Smooth muscle cell (in vitro differentiated cells): ENCODE measurements around the gene RBP4. TPM values are rescaled to one million over a fixed set of nuclear protein-coding genes. Genes with fewer than 3 reads are reported as not detected.

Experiments
- DNase-seq: peaks from one replicate; lab custom pipeline; 2025; ENCODE audit not compliant: unreplicated experiment; lab: John Stamatoyannopoulos, UW
- H2AFZ ChIP-seq: fragments of 200-600 bp; sonication (generic); 2 replicates; pipeline ENCODE4 v1.6.0; 2016; ENCODE audit warnings: antibody characterized with exemption, low read depth, mild to moderate bottlenecking
- H3F3A ChIP-seq: fragments of 200-600 bp; sonication (generic); 2 replicates; pipeline ENCODE4 v1.6.0; 2017; ENCODE audit warnings: antibody characterized with exemption, low read depth
- H3K27ac ChIP-seq: fragments of 200-600 bp; sonication (generic); 2 replicates; pipeline ENCODE4 v1.5.1; 2016; ENCODE audit warnings: low read depth, mild to moderate bottlenecking
- H3K27me3 ChIP-seq: fragments of 200-600 bp; sonication (generic); 2 replicates; pipeline ENCODE4 v1.6.1; 2016; ENCODE audit warnings: low read depth, mild to moderate bottlenecking
- H3K36me3 ChIP-seq: fragments of 200-600 bp; sonication (generic); 2 replicates; pipeline ENCODE4 v1.5.1; 2016; ENCODE audit warnings: low read depth
- H3K4me1 ChIP-seq: fragments of 200-600 bp; sonication (generic); 2 replicates; pipeline ENCODE4 v1.5.1; 2016; ENCODE audit warnings: low read depth
- H3K4me2 ChIP-seq: fragments of 200-600 bp; sonication (generic); 2 replicates; pipeline ENCODE4 v1.6.0; 2016; ENCODE audit warnings: mild to moderate bottlenecking
- H3K4me3 ChIP-seq: fragments of 200-600 bp; sonication (generic); 2 replicates; pipeline ENCODE4 v1.5.1; 2016; ENCODE audit warnings: mild to moderate bottlenecking
- H3K79me2 ChIP-seq: fragments of 200-600 bp; sonication (generic); 2 replicates; pipeline ENCODE4 v1.6.0; 2016; ENCODE audit warnings: low read depth, mild to moderate bottlenecking
- H3K9ac ChIP-seq: fragments of 200-600 bp; sonication (generic); 2 replicates; pipeline ENCODE4 v1.6.0; 2016; ENCODE audit warnings: low read depth
- H3K9me3 ChIP-seq: fragments of 200-600 bp; sonication (generic); replicated peaks from 2 replicates; pipeline ENCODE4 v1.5.1; 2016; ENCODE audit warnings: low read depth
- H4K20me1 ChIP-seq: fragments of 200-600 bp; sonication (generic); 2 replicates; pipeline ENCODE4 v1.6.0; 2016; ENCODE audit warnings: low read depth
- WGBS: methylation state at CpG from one replicate; pipeline ENCODE4 v1.1.7; 2016; ENCODE audit warnings: low lambda C conversion rate; 5-methylcytosine and 5-hydroxymethylcytosine counted together
- polyA plus RNA-seq: library from polyadenylated mRNA; unstranded; fragments of >200 nt; fragmentation: Nextera tagmentation; extraction: Ambion mirVana; gene quantifications from 2 replicates; pipeline ENCODE4 v1.2.1, GENCODE V29; 2016
- total RNA-seq: library from RNA; depleted of rRNA; stranded (reverse); fragments of >200 nt; gene quantifications from 2 replicates; pipeline ENCODE4 v1.2.3, GENCODE V29; 2014
- TF ChIP-seq, protein P1 (sequence below): fragments of 200-600 bp; sonication (generic); IDR thresholded peaks from 2 replicates; pipeline ENCODE4 v1.5.1; 2017; ENCODE audit warnings: borderline replicate concordance, mild to moderate bottlenecking, antibody characterized with exemption; ENCODE audit not compliant: insufficient read depth, poor library complexity, severe bottlenecking

The RBP4 gene
- total and polyA plus RNA-seq, 2 experiments from 2014 or later, result 1.1 to 1.2 TPM

- DNase-seq, result no peak
- H3K27ac ChIP-seq, result no peak overlapping the region
- TF ChIP-seq, protein P1, sequence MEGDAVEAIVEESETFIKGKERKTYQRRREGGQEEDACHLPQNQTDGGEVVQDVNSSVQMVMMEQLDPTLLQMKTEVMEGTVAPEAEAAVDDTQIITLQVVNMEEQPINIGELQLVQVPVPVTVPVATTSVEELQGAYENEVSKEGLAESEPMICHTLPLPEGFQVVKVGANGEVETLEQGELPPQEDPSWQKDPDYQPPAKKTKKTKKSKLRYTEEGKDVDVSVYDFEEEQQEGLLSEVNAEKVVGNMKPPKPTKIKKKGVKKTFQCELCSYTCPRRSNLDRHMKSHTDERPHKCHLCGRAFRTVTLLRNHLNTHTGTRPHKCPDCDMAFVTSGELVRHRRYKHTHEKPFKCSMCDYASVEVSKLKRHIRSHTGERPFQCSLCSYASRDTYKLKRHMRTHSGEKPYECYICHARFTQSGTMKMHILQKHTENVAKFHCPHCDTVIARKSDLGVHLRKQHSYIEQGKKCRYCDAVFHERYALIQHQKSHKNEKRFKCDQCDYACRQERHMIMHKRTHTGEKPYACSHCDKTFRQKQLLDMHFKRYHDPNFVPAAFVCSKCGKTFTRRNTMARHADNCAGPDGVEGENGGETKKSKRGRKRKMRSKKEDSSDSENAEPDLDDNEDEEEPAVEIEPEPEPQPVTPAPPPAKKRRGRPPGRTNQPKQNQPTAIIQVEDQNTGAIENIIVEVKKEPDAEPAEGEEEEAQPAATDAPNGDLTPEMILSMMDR, result no peak
- no peaks in the 10 kb centered on the region for H3K9me3 ChIP-seq
- H3K27me3 ChIP-seq, result peaks cover 17% of the 10 kb centered on the region
- no peaks in the 10 kb centered on the region for H3K36me3 ChIP-seq
- no peak overlapping the region for H3K9ac ChIP-seq
- no peak overlapping the region for H3K4me3 ChIP-seq
- no peaks in the 10 kb centered on the region for H3K79me2 ChIP-seq
- no peaks in the 10 kb centered on the region for H3F3A ChIP-seq
- H2AFZ ChIP-seq, result no peak overlapping the region
- H4K20me1 ChIP-seq, result no peaks in the 10 kb centered on the region
- H3K4me2 ChIP-seq, result no peak overlapping the region
- WGBS, result 63% methylated on average over 5 of the region's 5 CpGs
- peaks cover 6% of the 10 kb centered on the region for H3K4me1 ChIP-seq
Observed at GRCh38 chr10:93595378-93596161, 5.5 kb downstream of the RBP4 start.

DNA sequence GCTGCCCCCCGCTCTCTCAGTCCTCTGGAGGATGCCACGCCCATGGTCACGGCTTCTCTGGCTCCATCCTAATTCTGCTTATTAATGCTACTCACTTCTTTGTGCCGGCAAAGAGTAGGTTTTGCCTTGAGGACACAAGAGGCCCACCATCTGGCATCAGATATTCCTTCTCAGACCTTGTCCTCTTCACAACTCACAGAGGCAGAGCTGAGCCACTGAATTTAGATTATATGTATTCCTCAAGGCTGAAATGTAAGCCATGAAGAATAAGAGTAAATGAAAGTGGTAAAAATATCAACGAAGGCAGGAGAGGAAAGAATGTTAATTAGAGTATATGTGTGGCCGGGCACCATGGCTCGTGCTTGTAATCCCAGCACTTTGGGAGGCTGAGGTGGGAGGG is 6.5 kb downstream of the RBP4 start:
- DNase-seq, result no peak
- H3K4me3 ChIP-seq, result no peak overlapping the region

GRCh38 chr10:93593749-93594148 is 7.3 kb downstream of the RBP4 start:
- TF ChIP-seq, protein P1, result no peak
- WGBS, result 92% methylated on average over 18 of the region's 18 CpGs
- no peak overlapping the region for H3K9ac ChIP-seq
- H4K20me1 ChIP-seq, result no peaks in the 10 kb centered on the region
- no peak overlapping the region for H3K4me2 ChIP-seq
- H3K27ac ChIP-seq, result no peak overlapping the region
- DNase-seq, result no peak
- no peak overlapping the region for H3K4me3 ChIP-seq
- H3K9me3 ChIP-seq, result no peaks in the 10 kb centered on the region
- H2AFZ ChIP-seq, result no peak overlapping the region
- no peaks in the 10 kb centered on the region for H3K36me3 ChIP-seq
- no peaks in the 10 kb centered on the region for H3K79me2 ChIP-seq
- peaks cover 5% of the 10 kb centered on the region for H3K4me1 ChIP-seq
- H3F3A ChIP-seq, result no peaks in the 10 kb centered on the region
- no peaks in the 10 kb centered on the region for H3K27me3 ChIP-seq

More for the DNA sequence above, 6.5 kb downstream of the RBP4 start:
- Histone ChIP-seq H2AFZ (no peak overlapping the region), H3K9me3 (no peaks in the 10 kb centered on the region), H3K36me3 (no peaks in the 10 kb centered on the region), H3K4me1 (peaks cover 5% of the 10 kb centered on the region), H3K4me2 (no peak overlapping the region), H4K20me1 (no peaks in the 10 kb centered on the region), H3F3A (no peaks in the 10 kb centered on the region), H3K27ac (no peak overlapping the region), H3K9ac (no peak overlapping the region), H3K79me2 (no peaks in the 10 kb centered on the region), H3K27me3 (peaks cover 7% of the 10 kb centered on the region)
- 83% methylated on average over 7 of the region's 7 CpGs for WGBS
- TF ChIP-seq, protein P1, result no peak

DNA sequence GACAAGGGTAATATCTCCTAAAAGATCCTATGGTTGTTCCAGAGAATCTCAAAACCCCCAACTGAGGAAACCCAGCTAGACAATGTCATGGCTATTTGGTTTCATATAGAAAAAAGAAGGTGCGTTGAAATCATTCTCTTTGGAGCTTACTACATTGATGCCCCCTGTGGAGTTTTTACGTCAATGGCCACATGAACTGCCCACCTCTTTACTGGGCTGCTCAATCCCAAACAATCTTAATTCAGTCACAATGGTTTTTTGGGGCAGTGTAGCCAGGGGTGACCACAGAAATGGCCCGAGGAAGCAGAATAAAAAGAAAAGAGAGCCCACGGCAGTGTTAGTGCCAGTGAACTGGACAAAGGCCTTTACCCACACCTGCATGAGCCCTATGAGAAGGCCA is 7.8 kb downstream of the RBP4 start:
- Histone ChIP-seq H3F3A (no peaks in the 10 kb centered on the region), H2AFZ (no peak overlapping the region), H3K79me2 (no peaks in the 10 kb centered on the region), H4K20me1 (no peaks in the 10 kb centered on the region), H3K9ac (no peak overlapping the region), H3K4me3 (no peak overlapping the region), H3K36me3 (no peaks in the 10 kb centered on the region), H3K9me3 (no peaks in the 10 kb centered on the region), H3K27ac (no peak overlapping the region), H3K4me1 (peaks cover 5% of the 10 kb centered on the region), H3K4me2 (no peak overlapping the region), H3K27me3 (no peaks in the 10 kb centered on the region)
- DNase-seq, result no peak
- WGBS, result 88% methylated on average over 4 of the region's 4 CpGs
- TF ChIP-seq, protein P1, result no peak
